K562 (cell line): ENCODE measurements around the gene RALB. TPM values are rescaled to one million over a fixed set of nuclear protein-coding genes. Genes with fewer than 3 reads are reported as not detected.

ENCODE experiments used
- THAP12 ChIP-seq: fragments of 250-450 bp; sonication (Bioruptor Pico); IDR thresholded peaks from 2 replicates; pipeline ENCODE4 v1.9.0; 2021; ENCODE audit warnings: mild to moderate bottlenecking, inconsistent platforms
- ZBTB40 ChIP-seq, 2 experiments: fragments of 450-650 bp in 1 of 2; sonication (generic) in 1 of 2; formaldehyde crosslinking in 1 of 2; IDR thresholded peaks; 2 replicates each; pipeline versions ENCODE4 v1.7.1 to v1.9.0; 2016 to 2022; ENCODE audit warnings: inconsistent platforms in 1 of 2, mild to moderate bottlenecking in 1 of 2, missing genetic modification reagents in 1 of 2
- ZNF584 ChIP-seq: fragments of 200-800 bp; sonication (Bioruptor generic); IDR thresholded peaks from 2 replicates; pipeline ENCODE4 v1.6.1; 2016; ENCODE audit warnings: low read depth, mild to moderate bottlenecking, missing genetic modification characterization, missing compliant biosample characterization
- polyA plus RNA-seq, 8 experiments: library from polyadenylated mRNA; depleted of rRNA in 4 of 8; stranded (reverse) in 5 of 8; unstranded in 3 of 8; fragments of >200 nt; fragmentation: Nextera tagmentation in 2 of 8; fragmentation: Illumina TruSeq in 1 of 8; extraction: Ambion mirVana in 2 of 8; extraction: Trizol in 1 of 8; gene quantifications; 2 replicates each; pipeline versions ENCODE4 v1.2.1 to v1.2.3, GENCODE V29; 2011 to 2014; ENCODE audit warnings: inconsistent platforms in 1 of 8, missing spikeins in 1 of 8
- total RNA-seq, 7 experiments: library from RNA; depleted of rRNA in 6 of 7; stranded (reverse); fragments of >200 nt in 6 of 7; fragmentation: Illumina TruSeq in 2 of 7; extraction: Trizol in 2 of 7; gene quantifications; 2 replicates each; pipeline versions ENCODE4 v1.2.1 to v1.2.3, GENCODE V29; 2011 to 2021; ENCODE audit warnings: low replicate concordance in 1 of 7

RALB gene
- total and polyA plus RNA-seq, 9 of the 15 experiments (the other 6 are each of a cell fraction or from before 2014, with no cell fraction given): 14.8 to 65.6 (median 38.4) TPM

GRCh38 chr2:120253021-120253882, 600 bp downstream of the RALB start (continued):
- TF ChIP-seq THAP12 (CRISPR knock-in tag) (0 out of 2 replicates have a peak, but pooled peaks have one; percentile 20), ZBTB40 (IDR thresholded peaks at IDR 0.05) (peak; percentile 85), ZBTB40 (CRISPR knock-in tag; IDR thresholded peaks at IDR 0.05) (no peak), ZNF584 (CRISPR knock-in tag) (peak; percentile 54)
- TF ChIP-seq, all 486 proteins: peak for 107
